GM18498 (cell line): ENCODE data around the gene ZNF445.
"Not testable (repeated sequence)": the region's sequence is repeated elsewhere in the genome, so short reads cannot be mapped to it uniquely, and the experiment has no call there.

Experiments
- ATAC-seq: cut with Tn5 transposase; IDR thresholded peaks from one replicate; pipeline ENCODE4 v1.9.1; 2021; ENCODE audit warnings: mild to moderate bottlenecking, moderate library complexity; ENCODE audit not compliant: unreplicated experiment

ZNF445 gene

GRCh38 chr3:44409640-44410410, 67.6 kb downstream of the ZNF445 start:
- ATAC-seq: no peak

DNA sequence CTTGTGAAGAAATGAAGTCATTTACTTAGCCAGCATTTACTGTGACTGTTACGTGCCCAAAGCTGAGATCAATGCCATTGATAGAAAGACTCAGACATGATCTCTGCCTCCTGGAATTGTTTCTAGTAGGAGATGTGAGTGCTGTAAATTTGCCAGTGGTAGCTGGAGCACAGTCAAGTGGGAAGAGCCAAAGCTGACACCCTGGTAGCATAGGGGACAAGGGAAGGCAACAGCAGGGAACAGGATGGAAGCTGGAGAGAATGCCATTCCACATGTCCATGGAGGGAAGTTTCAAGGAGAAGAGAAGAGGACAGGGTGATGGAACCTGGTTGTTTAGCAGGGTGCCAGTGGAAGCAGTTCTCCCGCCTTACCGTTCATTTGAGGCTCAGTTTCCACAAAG, 74.9 kb downstream of the ZNF445 start:
- no peak for ATAC-seq

- ATAC-seq: no peak
Observed at GRCh38 chr3:44400771-44401170, 76.7 kb downstream of the ZNF445 start.

GRCh38 chr3:44398853-44399252, 78.6 kb downstream of the ZNF445 start:
- no peak for ATAC-seq

DNA sequence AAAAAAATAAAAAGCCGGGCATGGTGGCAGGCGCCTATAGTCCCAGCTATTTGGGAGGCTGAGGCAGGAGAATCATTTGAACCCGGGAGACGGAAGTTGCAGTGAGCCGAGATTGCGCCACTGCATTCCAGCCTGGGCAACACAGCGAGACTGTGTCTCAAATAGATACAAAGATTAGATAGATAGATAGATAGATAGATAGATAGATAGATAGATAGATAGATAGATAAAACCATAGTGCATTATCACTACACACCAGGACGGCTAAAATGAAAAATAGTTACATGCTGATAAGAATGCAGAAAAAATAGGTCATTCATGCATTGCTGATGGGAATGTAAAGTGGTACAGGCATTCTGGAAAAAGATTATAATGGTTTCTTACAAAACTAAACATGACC, 79.2 kb downstream of the ZNF445 start:
- not testable (repeated sequence) for ATAC-seq

DNA sequence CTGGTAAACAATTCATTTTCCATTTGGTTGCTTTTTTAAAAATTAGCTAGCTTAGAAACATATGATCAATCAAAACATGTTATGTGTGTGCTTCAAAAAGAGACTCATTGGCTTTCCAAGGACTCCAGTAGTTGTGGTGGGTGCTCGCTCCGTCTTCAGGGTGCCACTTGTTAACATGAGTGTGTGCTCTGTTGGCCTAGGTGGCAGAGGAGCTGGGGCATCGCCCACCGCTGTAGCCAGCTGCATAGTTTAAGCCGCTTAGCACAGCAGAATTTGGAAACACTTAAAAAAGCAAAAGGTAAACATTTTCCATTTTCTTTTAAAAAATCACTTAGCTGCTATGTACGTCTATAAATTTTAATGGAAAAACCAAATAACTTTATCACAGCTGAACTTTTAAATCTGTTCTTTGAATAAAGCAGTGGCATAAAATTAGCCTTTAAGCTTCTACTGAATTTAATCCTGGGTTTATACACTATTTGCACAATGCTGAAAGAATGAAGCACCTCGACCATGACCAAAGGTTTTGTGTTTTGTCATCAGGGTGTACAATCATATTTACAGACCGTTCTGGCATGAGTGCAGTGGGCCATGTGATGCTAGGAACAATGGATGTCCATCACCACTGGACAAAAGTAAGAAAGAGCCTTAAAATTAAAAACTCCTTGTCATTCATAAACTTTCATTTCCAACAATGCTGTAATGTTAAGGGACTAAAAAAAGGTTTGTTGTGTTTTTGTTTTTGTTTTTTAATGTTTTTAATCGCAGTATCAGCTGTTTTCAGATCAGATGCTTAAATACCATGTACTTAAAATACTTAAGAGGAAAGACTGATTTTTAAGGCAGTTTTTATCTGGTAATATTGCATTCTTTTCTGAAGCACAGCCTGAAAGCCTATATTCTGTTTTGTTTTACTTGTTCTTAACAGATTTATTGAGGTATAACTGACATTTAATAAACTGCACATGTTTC, 81.0 kb downstream of the ZNF445 start:
- ATAC-seq: no peak

- ATAC-seq: no peak
Observed at GRCh38 chr3:44395714-44396113, 81.8 kb downstream of the ZNF445 start.

- no peak for ATAC-seq
Observed at GRCh38 chr3:44392489-44392888, 85.0 kb downstream of the ZNF445 start.

- ATAC-seq: no peak
Observed at GRCh38 chr3:44387404-44387803, 90.1 kb downstream of the ZNF445 start.
